GM19035 (cell line): ENCODE results near the gene DNAJC1.
"Not testable (repeated sequence)": the region's sequence is repeated elsewhere in the genome, so short reads cannot be mapped to it uniquely, and the experiment has no call there.

ENCODE experiments used
- ATAC-seq: cut with Tn5 transposase; IDR thresholded peaks from one replicate; pipeline ENCODE4 v1.9.1; 2021; ENCODE audit not compliant: unreplicated experiment

The DNAJC1 gene

DNA sequence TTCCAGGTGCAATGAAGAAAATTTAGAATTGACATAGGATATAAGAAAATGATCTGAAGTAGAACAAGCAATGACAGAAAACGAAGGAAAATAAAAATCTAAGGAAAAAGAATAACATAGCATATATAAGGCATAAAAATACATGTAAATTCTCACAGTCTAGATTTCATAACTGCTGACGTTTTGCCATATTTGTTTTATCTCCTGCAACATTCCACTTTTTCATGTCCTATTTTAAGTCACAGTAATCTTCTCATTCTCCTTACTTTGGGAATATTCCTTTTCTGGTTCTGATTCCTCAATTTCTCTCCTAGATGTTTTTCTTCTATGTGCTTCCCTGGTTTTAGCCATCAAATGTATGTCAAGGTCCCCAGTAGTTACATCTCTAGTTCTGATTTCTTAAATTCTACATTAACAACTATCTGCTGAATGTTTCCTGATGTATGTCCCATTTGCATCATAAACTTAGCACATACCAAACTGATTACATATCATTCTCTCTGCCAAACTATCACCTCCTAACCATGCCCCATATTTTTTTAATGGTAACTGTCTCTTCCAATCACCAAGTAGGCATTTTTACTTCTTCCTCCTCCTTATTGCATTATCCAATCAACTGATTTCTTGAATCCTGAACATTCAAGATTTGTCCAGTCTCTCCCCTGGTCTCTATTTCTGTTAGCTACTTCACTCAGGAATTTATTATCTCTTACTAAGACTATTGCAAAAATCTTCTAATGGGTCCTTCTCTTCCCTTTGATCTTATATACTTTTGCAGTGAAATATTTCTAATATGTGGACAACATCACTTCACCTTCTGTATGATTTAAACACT, 171.3 kb downstream of the DNAJC1 start:
- ATAC-seq: no peak

DNA sequence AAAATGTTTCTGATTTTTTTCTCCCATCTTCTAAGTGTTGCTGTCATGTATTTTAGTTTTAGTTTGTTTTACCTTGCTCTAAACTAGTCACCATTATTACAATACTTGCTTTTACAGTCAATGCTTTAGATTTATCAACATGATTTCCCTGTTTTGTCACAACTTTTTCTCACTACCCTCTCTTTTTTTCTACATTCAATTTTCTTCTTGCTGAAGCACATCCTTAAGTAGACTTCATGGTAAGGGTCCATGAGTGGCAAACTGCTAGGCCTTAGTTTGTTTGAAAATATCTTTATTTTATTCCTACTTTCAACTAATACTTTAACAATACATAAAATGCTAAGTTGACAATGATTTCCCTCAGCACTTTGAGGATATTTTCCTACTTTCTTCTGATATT, 173.5 kb downstream of the DNAJC1 start:
- no peak for ATAC-seq

DNA sequence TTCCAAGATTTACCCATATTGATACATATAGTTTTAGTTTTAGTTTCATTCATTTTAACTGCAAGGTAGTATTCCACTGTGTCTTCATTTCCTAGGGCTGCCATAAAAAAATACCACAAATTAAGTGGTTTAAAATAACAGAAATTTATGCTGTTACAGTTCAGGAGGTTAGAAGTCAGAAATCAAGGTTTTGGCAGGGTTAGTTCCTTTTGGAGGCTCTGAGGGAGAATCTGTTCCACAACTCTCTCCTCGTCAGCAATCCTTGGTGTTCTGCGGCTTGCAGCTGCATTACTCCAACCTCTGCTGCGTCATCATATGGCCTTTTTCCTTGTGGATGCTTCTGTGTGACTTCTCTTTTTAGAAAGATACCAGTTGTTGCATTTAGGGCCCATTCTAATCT, 176.2 kb downstream of the DNAJC1 start:
- no peak for ATAC-seq

DNA sequence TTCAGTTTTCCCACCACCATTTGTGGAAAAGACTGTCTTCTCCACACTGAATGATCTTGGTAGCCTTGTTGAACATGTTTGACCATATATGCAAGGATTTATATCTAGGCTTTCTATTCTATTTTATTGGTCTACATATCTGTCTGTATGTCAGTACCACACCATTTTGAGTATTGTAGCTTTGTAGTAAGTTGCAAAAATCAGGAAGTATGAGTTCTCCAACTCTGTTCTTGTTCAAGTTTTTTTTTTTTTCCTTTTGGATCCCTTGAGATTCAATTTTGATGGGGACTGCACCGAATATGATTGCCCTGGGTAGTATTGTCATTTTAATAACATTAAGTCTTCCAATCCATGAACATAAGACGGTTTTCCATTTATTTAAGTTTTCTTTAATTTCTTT, 176.8 kb downstream of the DNAJC1 start:
- no peak for ATAC-seq

DNA sequence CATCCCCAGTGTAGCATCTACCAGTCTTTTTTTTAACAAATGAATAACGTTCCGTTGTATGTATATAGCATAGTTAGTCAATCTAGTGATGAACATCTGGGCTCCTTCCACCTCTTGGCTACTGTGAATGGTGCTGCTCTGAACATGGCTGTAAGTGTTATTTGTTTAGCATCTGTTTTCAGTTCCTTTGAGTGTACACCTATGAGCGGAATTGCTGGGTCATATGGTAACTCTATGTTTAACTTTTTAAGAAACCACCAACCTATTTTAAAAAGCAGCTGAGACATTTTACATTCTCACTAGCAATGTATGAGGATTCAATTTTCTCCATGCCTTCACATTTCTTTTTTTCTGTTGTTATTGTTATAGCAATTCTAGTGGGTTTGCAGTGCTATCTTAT, 178.2 kb downstream of the DNAJC1 start:
- ATAC-seq: no peak

DNA sequence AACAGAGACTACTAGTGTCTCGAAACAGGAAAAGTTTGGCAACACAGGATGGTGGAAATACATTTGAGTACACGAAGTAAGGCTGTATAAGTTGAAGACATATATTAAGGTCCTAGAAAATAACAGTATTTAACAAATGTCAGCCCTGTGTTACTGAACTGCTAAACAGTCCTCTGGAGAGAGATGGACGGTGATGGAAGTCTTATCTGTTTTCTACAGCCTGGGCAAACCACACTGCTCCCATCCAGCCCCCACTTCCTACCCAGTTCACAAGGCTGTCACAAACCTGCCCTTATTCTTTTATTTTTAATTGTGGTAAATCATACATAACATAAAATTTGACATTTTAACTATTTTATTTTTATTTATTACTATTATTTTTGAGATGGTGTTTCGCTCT, 179.1 kb downstream of the DNAJC1 start:
- no peak for ATAC-seq

DNA sequence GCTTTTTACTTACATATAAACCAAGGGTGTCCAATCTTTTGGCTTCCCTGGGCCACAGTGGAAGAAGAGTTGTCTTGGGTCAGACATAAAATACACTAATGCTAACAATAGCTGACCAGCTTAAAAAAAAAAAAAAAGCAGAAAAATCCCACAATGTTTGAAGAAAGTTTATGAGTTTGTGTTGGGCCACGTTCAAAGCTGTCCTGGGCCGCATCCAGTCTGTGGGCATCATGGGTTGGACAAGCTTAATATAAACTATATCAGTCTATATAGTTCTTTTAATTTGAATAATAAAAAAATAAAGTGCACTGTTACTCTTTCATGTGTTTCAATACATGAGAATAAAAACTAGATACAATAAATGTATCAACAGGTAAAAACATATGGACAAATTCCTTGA, 179.9 kb downstream of the DNAJC1 start:
- no peak for ATAC-seq

DNA sequence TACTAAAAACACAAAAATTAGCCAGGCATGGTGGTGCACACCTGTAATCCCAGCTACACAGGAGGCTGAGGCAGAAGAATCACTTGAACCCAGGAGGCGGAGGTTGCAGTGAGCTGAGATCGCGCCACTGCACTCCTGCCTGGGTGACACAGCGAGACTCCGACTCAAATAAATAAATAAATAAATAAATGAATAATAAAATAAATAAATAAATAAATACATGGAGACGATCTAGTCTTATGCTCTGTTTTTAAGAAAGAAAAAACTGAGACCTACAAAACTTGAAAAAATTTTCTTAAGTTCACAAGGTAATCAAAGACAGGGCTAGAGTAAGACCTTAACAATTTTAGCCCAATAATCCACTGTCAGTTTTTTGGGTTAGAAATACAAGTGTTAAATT, 181.3 kb downstream of the DNAJC1 start:
- ATAC-seq: not testable (repeated sequence)

DNA sequence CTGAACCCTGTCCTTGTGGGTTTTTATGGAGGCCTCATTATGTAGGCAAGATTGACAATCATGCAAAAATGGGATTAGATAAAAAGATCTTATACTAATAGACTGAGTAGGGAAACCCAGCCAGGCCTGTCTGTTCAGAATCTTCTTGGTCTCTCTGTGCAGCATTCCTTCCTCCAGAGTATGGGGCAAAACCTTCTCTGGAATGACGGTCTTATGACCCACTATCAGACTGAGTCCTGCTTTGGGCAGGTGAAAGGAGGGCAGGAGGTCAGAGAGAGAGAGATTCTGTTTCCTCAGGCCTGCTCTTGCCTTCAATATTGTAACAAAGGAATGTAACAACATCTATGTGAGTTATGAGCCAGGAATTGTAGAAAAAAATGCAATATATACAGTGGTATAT, 182.6 kb downstream of the DNAJC1 start:
- ATAC-seq: no peak

DNA sequence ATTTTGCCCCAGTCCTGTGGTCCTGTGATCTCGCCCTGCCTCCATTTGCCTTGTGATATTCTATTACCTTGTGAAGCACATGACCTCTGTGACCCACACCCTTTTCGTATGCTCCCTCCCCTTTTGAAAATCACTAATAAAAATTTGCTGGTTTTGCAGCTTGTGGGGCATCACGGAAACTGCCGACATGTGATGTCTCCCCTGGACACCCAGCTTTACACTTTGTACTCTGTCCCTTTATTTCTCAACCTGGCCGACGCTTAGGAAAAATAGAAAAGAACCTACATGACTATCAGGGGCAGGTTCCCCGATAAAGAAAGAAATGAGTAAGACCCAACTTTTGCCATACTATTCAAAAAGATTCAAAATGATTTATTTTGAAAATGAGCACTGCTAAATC, 185.1 kb downstream of the DNAJC1 start:
- ATAC-seq: not testable (repeated sequence)

DNA sequence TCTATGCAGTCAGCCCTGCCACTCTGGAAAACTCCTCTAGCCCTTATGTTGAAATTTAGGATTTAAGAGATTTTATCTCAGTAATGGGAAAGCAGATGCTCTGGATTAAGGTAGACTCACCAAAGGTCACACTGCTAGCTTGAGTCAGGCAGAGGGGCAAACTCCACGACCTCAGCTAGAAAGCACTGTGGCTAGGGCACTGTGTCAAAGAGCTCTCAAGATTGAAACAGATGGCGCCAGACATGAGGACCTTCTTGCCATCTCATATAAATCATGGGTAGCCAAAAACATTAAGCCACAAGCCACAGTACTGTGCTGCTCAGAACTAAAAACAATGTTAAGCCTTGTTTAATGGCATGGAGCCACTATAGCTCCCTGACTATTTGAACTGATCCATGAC, 188.7 kb downstream of the DNAJC1 start:
- ATAC-seq: no peak

DNA sequence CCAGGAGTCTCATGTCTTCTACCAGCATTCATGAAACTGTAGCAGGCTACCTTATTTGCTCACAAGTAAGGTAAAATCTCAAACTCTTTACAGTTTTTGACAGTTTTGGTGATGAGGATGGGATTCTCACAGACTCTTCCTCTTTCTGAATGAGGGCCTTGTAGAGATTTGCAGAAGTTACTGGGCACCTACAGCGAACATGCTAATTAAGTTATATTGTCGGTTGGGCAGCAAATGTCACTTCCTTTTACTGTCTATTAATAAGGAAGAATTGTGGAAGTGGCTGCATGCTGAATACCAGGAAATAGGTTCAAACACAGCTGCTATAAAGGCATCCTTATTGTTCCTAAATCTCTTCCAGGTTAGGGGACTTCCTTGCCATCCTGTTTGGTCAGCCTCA, 189.6 kb downstream of the DNAJC1 start:
- ATAC-seq: no peak

DNA sequence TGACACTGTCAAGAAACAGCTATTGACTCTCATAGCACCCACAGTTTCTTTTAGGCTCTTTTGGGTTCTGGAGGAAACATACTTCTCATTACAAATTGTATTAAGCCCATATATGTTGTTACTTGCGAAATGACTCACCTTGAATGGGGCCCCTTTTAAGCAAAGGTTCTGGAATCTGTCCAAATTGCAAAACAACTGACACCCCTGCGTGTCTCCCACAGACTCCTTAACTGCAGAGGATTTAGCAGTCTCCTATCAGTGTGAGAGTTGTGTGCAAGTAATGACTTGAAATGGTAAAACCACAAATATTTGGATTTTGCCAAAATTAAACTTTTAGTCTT, 192.3 kb downstream of the DNAJC1 start:
- ATAC-seq: no peak

DNA sequence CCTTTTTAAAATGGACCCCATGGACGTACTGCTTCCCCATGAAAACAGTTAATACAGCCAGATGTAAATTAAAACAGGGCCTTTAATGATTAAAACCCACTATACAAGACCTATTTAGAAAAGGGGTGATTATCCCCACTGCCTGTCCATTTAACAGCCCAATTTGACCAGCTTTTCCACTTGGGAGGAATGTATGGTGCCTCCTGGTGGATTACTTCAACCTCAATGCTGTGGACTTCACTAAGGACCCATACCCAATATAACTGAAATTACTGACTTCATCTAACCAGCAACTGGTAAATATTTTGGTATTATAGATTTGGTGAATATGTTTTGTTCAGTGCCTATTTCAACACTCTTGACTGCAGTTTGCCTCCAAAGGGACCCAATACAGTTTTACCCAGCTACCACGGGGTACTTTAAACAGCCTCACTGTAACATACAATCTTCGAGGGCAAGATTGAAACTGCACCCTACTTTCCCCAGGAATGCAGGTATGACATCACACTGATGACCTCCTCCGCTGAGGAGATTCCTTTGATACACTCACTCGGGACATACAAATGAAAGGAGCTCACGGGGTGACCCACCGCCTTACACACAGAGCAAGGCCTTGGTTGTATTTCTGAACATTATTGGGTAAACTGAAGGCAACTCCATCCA, 192.8 kb downstream of the DNAJC1 start:
- no peak for ATAC-seq

DNA sequence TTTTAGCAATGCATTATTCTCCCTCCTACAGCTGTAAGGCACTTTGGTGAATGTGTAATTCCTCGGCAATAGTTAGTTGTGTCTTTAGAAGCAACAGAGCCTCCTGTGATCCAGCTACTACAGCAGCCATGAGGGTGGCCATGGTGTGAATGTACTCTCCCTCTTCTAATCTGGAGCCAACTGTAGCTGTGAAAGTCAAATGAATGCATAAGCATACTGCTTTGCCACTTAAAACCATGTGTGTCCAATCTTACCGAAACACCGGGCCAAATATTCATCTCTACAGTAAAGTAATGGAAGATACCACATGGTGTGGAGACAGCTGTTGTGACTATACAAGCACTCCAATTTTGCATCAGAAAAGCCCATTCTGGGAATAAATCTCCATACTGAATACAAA, 195.0 kb downstream of the DNAJC1 start:
- no peak for ATAC-seq

DNA sequence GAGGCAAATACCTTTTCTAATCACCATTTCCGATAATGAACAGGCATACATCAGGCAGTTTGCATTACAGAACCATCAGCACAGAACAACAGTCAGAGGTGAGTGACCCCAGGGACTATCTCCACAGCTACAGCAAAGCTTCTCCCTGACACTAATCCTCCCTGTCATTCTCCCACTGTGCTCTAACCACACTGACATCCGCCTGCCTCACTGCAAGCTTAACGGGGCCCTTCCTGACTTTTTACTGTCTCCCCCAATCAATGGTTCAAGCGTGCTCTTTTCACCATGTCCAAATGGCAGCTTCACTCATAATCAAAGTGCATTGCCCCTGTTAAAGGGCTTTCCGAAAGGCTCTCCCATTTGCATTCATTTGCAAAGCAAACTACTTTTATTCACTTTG, 196.3 kb downstream of the DNAJC1 start:
- no peak for ATAC-seq

DNA sequence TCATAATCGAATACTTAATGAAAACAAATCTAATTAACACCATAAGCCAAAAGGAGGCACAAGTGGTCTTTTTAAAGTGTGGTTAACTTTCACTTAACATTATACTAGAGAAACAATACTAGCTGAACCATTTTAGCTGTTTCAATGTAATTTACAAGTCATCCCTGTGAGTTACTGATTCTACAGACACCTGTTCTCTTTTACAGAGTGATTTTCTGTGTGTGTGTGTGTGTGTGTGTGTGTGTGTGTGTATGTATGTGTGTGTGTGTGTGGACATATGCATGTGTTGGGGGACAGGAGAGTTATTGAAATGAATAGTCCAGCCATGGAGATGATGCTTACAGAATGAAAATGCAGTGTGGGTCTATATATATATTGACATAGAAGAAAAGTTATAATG, 200.2 kb downstream of the DNAJC1 start:
- ATAC-seq: no peak

DNA sequence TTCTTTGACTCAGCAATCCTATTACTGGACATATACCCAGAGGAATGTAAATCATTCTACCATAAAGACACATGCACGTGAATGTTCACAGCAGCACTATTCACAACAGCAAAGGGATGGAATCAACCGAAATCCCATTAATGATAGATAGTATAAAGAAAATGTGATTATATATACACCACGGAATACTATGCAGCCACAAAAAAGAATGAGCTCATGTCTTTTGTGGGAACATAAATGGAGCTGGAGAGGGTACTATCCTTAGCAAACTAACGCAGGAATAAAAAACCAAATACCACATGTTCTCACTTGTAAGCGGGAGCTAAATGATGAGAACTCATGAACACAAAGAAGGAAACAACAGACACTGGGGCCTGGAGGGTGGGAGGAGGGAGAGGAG, 201.9 kb downstream of the DNAJC1 start:
- ATAC-seq: no peak

DNA sequence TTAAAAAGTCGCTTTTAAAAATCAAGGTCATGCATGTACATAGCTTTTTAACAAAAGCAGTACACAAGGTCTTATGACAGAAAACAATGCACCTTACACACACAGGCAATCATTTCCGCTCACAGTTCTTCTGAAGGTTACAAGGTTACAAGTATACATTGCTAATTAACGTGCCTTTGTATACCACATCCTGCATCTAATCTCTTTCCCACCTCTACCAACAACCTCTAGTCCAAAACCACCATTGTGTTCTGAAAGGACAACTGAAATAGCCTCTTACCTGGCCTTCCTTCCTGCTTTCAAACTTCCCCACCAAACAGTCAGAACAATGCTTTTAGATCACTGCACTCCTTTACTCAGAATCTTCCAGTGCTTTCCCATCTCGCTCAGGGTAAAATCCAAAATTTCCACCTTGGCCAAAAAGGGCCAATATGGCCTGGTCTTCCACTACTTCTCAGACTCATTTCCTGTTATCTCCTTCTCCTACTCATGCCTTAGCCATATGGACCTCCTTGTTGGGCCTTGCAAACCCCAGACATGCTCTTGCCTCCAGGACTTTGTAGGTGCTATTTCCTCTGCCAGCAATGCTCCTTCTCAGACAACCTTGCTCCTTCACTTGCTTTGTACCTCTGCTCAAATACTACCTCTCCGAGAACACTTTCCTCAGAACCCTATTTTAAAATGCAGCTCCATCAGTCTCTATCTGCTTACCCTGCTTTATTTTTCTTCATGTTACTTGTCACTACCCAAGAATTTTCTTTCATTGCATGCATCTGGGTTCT, 205.4 kb downstream of the DNAJC1 start:
- ATAC-seq: no peak

DNA sequence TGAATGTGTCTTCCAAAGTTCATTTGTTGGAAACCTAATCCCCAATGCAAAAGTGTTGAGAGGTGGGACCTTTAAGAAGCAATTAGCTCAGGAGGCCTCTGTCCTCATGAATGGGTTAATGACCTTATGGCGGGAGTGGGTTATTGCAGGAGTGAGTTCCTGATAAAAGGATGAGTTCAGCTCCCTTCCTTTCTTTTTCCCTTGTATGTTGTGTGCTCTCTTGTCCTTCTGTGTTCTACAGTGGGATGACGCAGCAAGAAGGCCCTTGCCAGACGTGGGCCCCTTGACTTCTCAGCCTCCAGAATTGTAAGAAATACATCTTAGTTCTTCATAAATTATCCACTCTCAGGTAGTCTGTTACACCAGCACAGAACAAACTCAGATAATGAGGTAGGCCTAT, 206.0 kb downstream of the DNAJC1 start:
- ATAC-seq: no peak

DNA sequence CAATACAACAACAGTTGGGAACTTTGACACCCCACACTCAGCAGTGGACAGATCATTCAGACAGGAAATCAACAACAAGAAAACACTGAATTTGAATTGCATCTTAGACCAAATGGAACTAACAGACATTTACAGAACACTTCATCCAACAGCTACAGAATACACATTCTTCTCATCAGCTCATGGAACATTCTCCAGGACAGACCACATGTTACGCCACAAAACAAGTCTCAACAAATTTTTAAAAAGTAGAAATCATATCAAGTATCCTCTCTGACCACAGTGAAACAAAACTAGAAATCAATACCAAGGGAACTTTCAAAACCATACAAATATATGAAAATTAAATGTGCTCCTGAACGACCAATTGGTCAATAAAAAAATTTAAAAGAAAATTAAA, 212.3 kb downstream of the DNAJC1 start:
- no peak for ATAC-seq

DNA sequence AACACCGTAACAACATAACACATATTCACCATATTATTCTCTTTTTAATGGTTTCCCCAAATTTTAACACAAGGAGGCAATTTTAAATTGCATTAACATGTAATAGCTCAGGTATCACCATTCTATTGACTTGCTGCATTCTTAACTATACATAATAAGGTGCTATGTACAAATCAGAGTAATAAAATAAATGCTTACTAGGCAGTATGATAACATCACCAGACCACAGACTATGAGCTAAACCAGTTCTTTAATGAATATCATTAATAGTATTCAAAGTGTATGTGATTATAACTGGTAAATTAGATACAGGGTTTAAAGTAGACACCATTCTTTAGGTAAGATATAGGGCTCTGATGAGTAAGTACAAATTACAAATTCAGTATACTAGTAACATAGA, 226.6 kb downstream of the DNAJC1 start:
- no peak for ATAC-seq
